H1 (cell line): ENCODE measurements around the gene HAND1. TPM values are rescaled to one million over a fixed set of nuclear protein-coding genes. Genes with fewer than 3 reads are reported as not detected.

Experiments used
- CTCF ChIA-PET: fragments of 300-600 bp; sonication (Branson Sonifier 250); formaldehyde crosslinking; loops from one replicate; lab custom pipeline; 2021; ENCODE audit not compliant: partially characterized antibody; lab: Charles Lee
- POLR2A ChIA-PET: fragments of 300-600 bp; sonication (Branson Sonifier 250); formaldehyde crosslinking; loops from one replicate; lab custom pipeline; 2021; ENCODE audit warnings: inconsistent platforms; ENCODE audit not compliant: partially characterized antibody; lab: Charles Lee
- DNase-seq, 2 experiments: peaks; one replicate each; pipeline versions ENCODE4 v3.0.0 to v3.0.0-alpha.2; 2010 to 2022; ENCODE audit warnings: low spot score in 2 of 2, low read depth in 1 of 2, mixed read lengths in 1 of 2
- FAIRE-seq: peaks from 2 replicates; lab custom pipeline; 2011; peaks lifted over from hg19 to GRCh38; lab: Jason Lieb, UNC
- H2AFZ ChIP-seq: 2 replicates; pipeline ENCODE4 v1.8.1; 2012; ENCODE audit warnings: low read length, inconsistent platforms
- H2AK5ac ChIP-seq: 2 replicates; pipeline ENCODE4 v1.6.1; 2013; ENCODE audit warnings: low read depth, low read length
- H2BK120ac ChIP-seq: replicated peaks from 2 replicates; pipeline ENCODE3; 2013; ENCODE audit warnings: low read depth, low read length, inconsistent platforms
- H2BK12ac ChIP-seq: 2 replicates; pipeline ENCODE4 v1.6.1; 2013; ENCODE audit warnings: low read depth, low read length
- H2BK15ac ChIP-seq: 2 replicates; pipeline ENCODE4 v1.6.1; 2013; ENCODE audit warnings: low read length
- H2BK20ac ChIP-seq: 2 replicates; pipeline ENCODE4 v1.6.1; 2013; ENCODE audit warnings: low read length
- H2BK5ac ChIP-seq: 2 replicates; pipeline ENCODE4 v1.6.1; 2013; ENCODE audit warnings: low read depth, low read length
- H3K14ac ChIP-seq: 2 replicates; pipeline ENCODE4 v1.6.1; 2013; ENCODE audit warnings: inconsistent platforms; ENCODE audit not compliant: insufficient read length
- H3K18ac ChIP-seq: 2 replicates; pipeline ENCODE4 v1.6.1; 2013; ENCODE audit warnings: low read length; ENCODE audit errors: extremely low read depth
- H3K23ac ChIP-seq: 2 replicates; pipeline ENCODE4 v1.6.1; 2013; ENCODE audit warnings: inconsistent platforms; ENCODE audit not compliant: insufficient read length
- H3K23me2 ChIP-seq: 2 replicates; pipeline ENCODE4 v1.6.1; 2013; ENCODE audit warnings: low read depth, low read length
- H3K27ac ChIP-seq: 2 replicates; pipeline ENCODE4 v1.6.1; 2011; ENCODE audit warnings: low read depth, low read length, inconsistent platforms
- H3K27me3 ChIP-seq, 4 experiments: replicated peaks in 1 of 4; 1 replicate in 1 of 4; 2 replicates in 3 of 4; pipeline versions ENCODE4 v1.6.1 to v1.8.1; 2011 to 2013; ENCODE audit warnings: low read length in 3 of 4, mild to moderate bottlenecking in 3 of 4, inconsistent platforms in 2 of 4, mixed read lengths in 2 of 4, moderate library complexity in 1 of 4; ENCODE audit not compliant: control insufficient read depth in 3 of 4, insufficient read depth in 3 of 4; ENCODE audit errors: extremely low read depth in 1 of 4
- H3K36me3 ChIP-seq, 4 experiments: 2 replicates each; pipeline versions ENCODE4 v1.6.1 to v1.8.1; 2011 to 2013; ENCODE audit warnings: mild to moderate bottlenecking in 4 of 4, low read length in 3 of 4, moderate library complexity in 2 of 4, control low read depth in 1 of 4, inconsistent platforms in 1 of 4; ENCODE audit not compliant: insufficient read depth in 4 of 4, control insufficient read depth in 2 of 4
- H3K4ac ChIP-seq: replicated peaks from 2 replicates; pipeline ENCODE3; 2013; ENCODE audit warnings: low read length, low read depth, mixed read lengths, inconsistent platforms; ENCODE audit not compliant: insufficient read length
- H3K4me1 ChIP-seq, 4 experiments: replicated peaks in 1 of 4; 1 replicate in 1 of 4; 2 replicates in 3 of 4; pipeline versions ENCODE4 v1.6.1 to v1.8.1; 2011 to 2013; ENCODE audit warnings: low read length in 3 of 4, inconsistent platforms in 2 of 4, mixed read lengths in 1 of 4; ENCODE audit not compliant: insufficient read depth in 4 of 4, control insufficient read depth in 3 of 4
- H3K4me2 ChIP-seq, 2 experiments: 2 replicates each; pipeline versions ENCODE4 v1.6.1 to v1.8.1; 2011 to 2013; ENCODE audit warnings: low read depth in 2 of 2, low read length in 2 of 2, control low read depth in 1 of 2, inconsistent platforms in 1 of 2, mild to moderate bottlenecking in 1 of 2; ENCODE audit not compliant: insufficient read depth in 1 of 2
- H3K4me3 ChIP-seq, 4 experiments: fragments of 200-600, 300-600 bp in 1 of 4; sonication (generic), shearing (Covaris generic), sonication (Bioruptor Twin) in 1 of 4; 2 replicates each; pipeline versions ENCODE4 v1.5.1 to v1.8.1; 2011 to 2016; ENCODE audit warnings: low read length in 4 of 4, low read depth in 3 of 4, control low read depth in 2 of 4, inconsistent platforms in 2 of 4, mild to moderate bottlenecking in 2 of 4, mixed read lengths in 1 of 4, moderate library complexity in 1 of 4; ENCODE audit not compliant: insufficient read depth in 2 of 4; ENCODE audit errors: extremely low read depth in 1 of 4
- H3K56ac ChIP-seq: replicated peaks from 2 replicates; pipeline ENCODE3; 2013; ENCODE audit warnings: low read depth, mild to moderate bottlenecking, mixed read lengths, low read length, inconsistent platforms; ENCODE audit not compliant: insufficient read length
- H3K79me1 ChIP-seq: 2 replicates; pipeline ENCODE4 v1.6.1; 2013; ENCODE audit warnings: low read depth, low read length, control low read depth
- H3K79me2 ChIP-seq, 2 experiments: 2 replicates each; pipeline versions ENCODE4 v1.6.1 to v1.8.1; 2012 to 2013; ENCODE audit warnings: low read length in 2 of 2, mild to moderate bottlenecking in 2 of 2, inconsistent platforms in 1 of 2; ENCODE audit not compliant: insufficient read depth in 2 of 2, control insufficient read depth in 1 of 2
- H3K9ac ChIP-seq, 4 experiments: replicated peaks in 1 of 4; 1 replicate in 1 of 4; 2 replicates in 3 of 4; pipeline versions ENCODE4 v1.6.1 to v1.8.1; 2011 to 2013; ENCODE audit warnings: low read depth in 3 of 4, low read length in 3 of 4, control low read depth in 2 of 4, mild to moderate bottlenecking in 2 of 4, moderate library complexity in 2 of 4, inconsistent platforms in 1 of 4; ENCODE audit errors: extremely low read depth in 1 of 4
- H3K9me3 ChIP-seq, 2 experiments: 2 replicates each; pipeline versions ENCODE4 v1.6.1 to v1.8.1; 2012 to 2013; ENCODE audit warnings: mild to moderate bottlenecking in 2 of 2, moderate library complexity in 2 of 2, control low read depth in 1 of 2, inconsistent platforms in 1 of 2, low read depth in 1 of 2, low read length in 1 of 2, mixed read lengths in 1 of 2; ENCODE audit not compliant: insufficient read depth in 2 of 2
- H4K20me1 ChIP-seq, 2 experiments: replicated peaks in 1 of 2; 2 replicates each; pipeline versions ENCODE3 to v1.8.1; 2011 to 2013; ENCODE audit warnings: inconsistent platforms in 2 of 2, low read length in 2 of 2, mild to moderate bottlenecking in 1 of 2; ENCODE audit not compliant: insufficient read depth in 2 of 2, control insufficient read depth in 1 of 2
- H4K5ac ChIP-seq: 2 replicates; pipeline ENCODE4 v1.6.1; 2013; ENCODE audit warnings: low read length, low read depth, mixed read lengths, inconsistent platforms; ENCODE audit not compliant: insufficient read length
- H4K8ac ChIP-seq: 2 replicates; pipeline ENCODE4 v1.8.0; 2013; ENCODE audit warnings: mild to moderate bottlenecking, moderate library complexity, low read length, inconsistent platforms; ENCODE audit not compliant: insufficient read depth; ENCODE audit errors: extremely low read depth
- H4K91ac ChIP-seq: replicated peaks from 2 replicates; pipeline ENCODE3; 2013; ENCODE audit warnings: low read length, mixed read lengths, inconsistent platforms; ENCODE audit not compliant: insufficient read length
- ATF2 ChIP-seq: IDR thresholded peaks from 2 replicates; pipeline ENCODE4 v1.6.1; 2012; ENCODE audit warnings: low read length, inconsistent platforms
- CHD2 ChIP-seq: IDR thresholded peaks from 2 replicates; pipeline ENCODE4 v1.6.1; 2012; ENCODE audit warnings: low read length, improper control_type of control experiment
- CTCF ChIP-seq, 3 experiments: IDR thresholded peaks; 1 replicate in 2 of 3; 2 replicates in 1 of 3; pipeline versions ENCODE4 v1.5.1 to v1.6.1; 2011; ENCODE audit warnings: low read length in 3 of 3, mild to moderate bottlenecking in 3 of 3, inconsistent platforms in 2 of 3, low read depth in 1 of 3, moderate library complexity in 1 of 3; ENCODE audit not compliant: insufficient read depth in 1 of 3; ENCODE audit errors: control extremely low read depth in 1 of 3
- JUN ChIP-seq: IDR thresholded peaks from 2 replicates; pipeline ENCODE4 v1.6.1; 2011; ENCODE audit warnings: low read depth, mild to moderate bottlenecking, improper control_type of control experiment, low read length
- WGBS, 2 experiments: shearing (Covaris generic) in 1 of 2; methylation state at CpG; one replicate each; pipeline versions ENCODE4 v1.1.6 to v1.1.7; 2013 to 2015; ENCODE audit warnings: low lambda C conversion rate in 2 of 2, mixed read lengths in 2 of 2, inconsistent platforms in 1 of 2, low coverage in 1 of 2, missing lambda C conversion rate in 1 of 2; ENCODE audit not compliant: insufficient replicate concordance in 2 of 2, insufficient coverage in 1 of 2, insufficient read length in 1 of 2; ENCODE audit errors: extremely low coverage in 1 of 2, missing lambda C conversion rate in 1 of 2; 5-methylcytosine and 5-hydroxymethylcytosine counted together
- polyA plus RNA-seq, 7 experiments: library from polyadenylated mRNA; depleted of rRNA in 3 of 7; stranded (reverse) in 5 of 7; unstranded in 2 of 7; fragments of >200 nt in 5 of 7; fragments of 200-250 nt in 2 of 7; gene quantifications; 1 replicate in 5 of 7; 2 replicates in 1 of 7; 4 replicates in 1 of 7; pipeline versions ENCODE4 v1.2.1 to v1.2.3, GENCODE V29; 2011 to 2013; ENCODE audit warnings: missing spikeins in 2 of 7, mixed read lengths in 2 of 7
- total RNA-seq: library from RNA; stranded (reverse); fragmentation: NEBNext Ultra II Directional; extraction: Animal tissue kit (Norgen Biotek cat#: 25700); gene quantifications from 2 replicates; pipeline ENCODE4 v1.2.1, GENCODE V29; 2021

HAND1 gene
- total and polyA plus RNA-seq, 2 of the 8 experiments (the other 6 are each of a cell fraction or from before 2014, with no cell fraction given): 0.06 TPM; not detected in 1

GRCh38 chr5:154511984-154512383, 34.0 kb upstream of the HAND1 start:
- no peak for DNase-seq
- no peak overlapping the region for H4K8ac ChIP-seq

More at GRCh38 chr5:154511984-154512383, 34.0 kb upstream of the HAND1 start:
- FAIRE-seq: no peak
- Histone ChIP-seq H3K56ac (no peak overlapping the region), H3K4me3 (no peak overlapping the region), H3K4me1 (peaks cover 0 to 4% (median 2%) of the 10 kb centered on the region in 4 experiments; a peak in 4 of 7 replicates), H3K4me2 (no peak overlapping the region), H4K5ac (no peak overlapping the region), H3K18ac (no peak overlapping the region), H3K23me2 (no peaks in the 10 kb centered on the region), H2BK5ac (no peak overlapping the region), H2AFZ (no peak overlapping the region), H3K79me2 (no peaks in the 10 kb centered on the region), H2BK15ac (no peak overlapping the region), H3K27ac (no peak overlapping the region), H3K79me1 (no peaks in the 10 kb centered on the region), H3K14ac (no peak overlapping the region), H2BK12ac (no peak overlapping the region), H2BK20ac (no peak overlapping the region), H3K9me3 (no peaks in the 10 kb centered on the region), H3K36me3 (no peaks in the 10 kb centered on the region), H2BK120ac (no peak overlapping the region), H3K23ac (no peak overlapping the region), H3K9ac (no peak overlapping the region), H4K91ac (no peak overlapping the region), H3K27me3 (no peaks in the 10 kb centered on the region), H3K4ac (no peak overlapping the region), H2AK5ac (no peak overlapping the region), H4K20me1 (no peaks in the 10 kb centered on the region)
- TF ChIP-seq CHD2: no peak
- TF ChIP-seq JUN: no peak
- no peak for TF ChIP-seq ATF2
- TF ChIP-seq CTCF (IDR thresholded peaks at IDR 0.05; ENCODE audit: control extremely low read depth in 1 of 3, insufficient read depth in 1 of 3, low read depth in 1 of 3, low read length in 3 of 3): no peak
- ChIA-PET POLR2A (interaction anchor here (1.1 kb wide), 1 partner anchor 9 kb away, joined by 3 read pairs; no protein-coding TSS in a partner anchor), CTCF (interaction anchor here (1.8 to 3.8 kb wide), 8 partner anchors 8 to 90 kb away, joined by 5 to 43 read pairs (median 10); no protein-coding TSS in a partner anchor)
- WGBS, 2 experiments: 97% methylated on average over 2 of the region's 2 CpGs; no CpG with 5 or more reads in 1 of the 2 experiments
